GM19397 (cell line): ENCODE data around the gene ALKBH5.
A peak's percentile ranks its signal among the peaks of the same experiment; 100 is the strongest.

Experiments
- ATAC-seq: cut with Tn5 transposase; IDR thresholded peaks from one replicate; pipeline ENCODE4 v1.9.1; 2021; ENCODE audit warnings: mild to moderate bottlenecking, moderate library complexity; ENCODE audit not compliant: unreplicated experiment

ALKBH5 gene

GRCh38 chr17:18184143-18185031 lies 759 bp downstream of the ALKBH5 start:
- ATAC-seq, result peak; percentile 7

GRCh38 chr17:18185391-18185790 lies 1.8 kb downstream of the ALKBH5 start:
- ATAC-seq, result no peak

- no peak for ATAC-seq
Measured at GRCh38 chr17:18185832-18186626, 2.4 kb downstream of the ALKBH5 start.

GRCh38 chr17:18186627-18186982 lies 3.0 kb downstream of the ALKBH5 start:
- ATAC-seq, result no peak

GRCh38 chr17:18187226-18187625 lies 3.6 kb downstream of the ALKBH5 start:
- ATAC-seq, result no peak

- no peak for ATAC-seq
Measured at GRCh38 chr17:18187821-18188761, 4.5 kb downstream of the ALKBH5 start.

- no peak for ATAC-seq
Measured at GRCh38 chr17:18190628-18191235, 7.1 kb downstream of the ALKBH5 start.

- no peak for ATAC-seq
Measured at GRCh38 chr17:18191236-18191667, 7.6 kb downstream of the ALKBH5 start.

- ATAC-seq, result no peak
Measured at GRCh38 chr17:18191967-18192366, 8.3 kb downstream of the ALKBH5 start.

- no peak for ATAC-seq
Measured at GRCh38 chr17:18194394-18194793, 10.8 kb downstream of the ALKBH5 start.

- ATAC-seq, result no peak
Measured at GRCh38 chr17:18194804-18195203, 11.2 kb downstream of the ALKBH5 start.

- ATAC-seq, result no peak
Measured at GRCh38 chr17:18195246-18195645, 11.6 kb downstream of the ALKBH5 start.

GRCh38 chr17:18197535-18198194 lies 14.0 kb downstream of the ALKBH5 start:
- ATAC-seq, result no peak

- no peak for ATAC-seq
Measured at GRCh38 chr17:18198530-18198929, 14.9 kb downstream of the ALKBH5 start.

- no peak for ATAC-seq
Measured at GRCh38 chr17:18201108-18201507, 17.5 kb downstream of the ALKBH5 start.

GRCh38 chr17:18203308-18203707 lies 19.7 kb downstream of the ALKBH5 start:
- ATAC-seq, result no peak

GRCh38 chr17:18205861-18206260 lies 22.2 kb downstream of the ALKBH5 start:
- ATAC-seq, result no peak

- no peak for ATAC-seq
Measured at GRCh38 chr17:18206962-18207361, 23.3 kb downstream of the ALKBH5 start.

GRCh38 chr17:18208092-18208491 lies 24.5 kb downstream of the ALKBH5 start:
- ATAC-seq, result no peak
